DMS53 treated with DMSO at 0.1 percent for 48 hours (cell line): ENCODE measurements around the gene SEMA3E.
"Not testable (repeated sequence)": the region's sequence is repeated elsewhere in the genome, so short reads cannot be mapped to it uniquely, and the experiment has no call there.

Experiments used
- DNase-seq: peaks from one replicate; lab custom pipeline; 2025; ENCODE audit not compliant: unreplicated experiment; lab: John Stamatoyannopoulos, UW

The SEMA3E gene

GRCh38 chr7:83494683-83495082 lies 154.3 kb downstream of the SEMA3E start:
- DNase-seq: no peak

GRCh38 chr7:83492802-83493201 lies 156.1 kb downstream of the SEMA3E start:
- no peak for DNase-seq

GRCh38 chr7:83487801-83488200 lies 161.1 kb downstream of the SEMA3E start:
- no peak for DNase-seq

GRCh38 chr7:83486957-83487356 lies 162.0 kb downstream of the SEMA3E start:
- no peak for DNase-seq

GRCh38 chr7:83486536-83486935 lies 162.4 kb downstream of the SEMA3E start:
- no peak for DNase-seq

- no peak for DNase-seq
These were observed 164.1 kb downstream of the SEMA3E start for GRCh38 chr7:83484826-83485225.

GRCh38 chr7:83484266-83484665 lies 164.7 kb downstream of the SEMA3E start:
- DNase-seq: peak; percentile 36

GRCh38 chr7:83478616-83479015 lies 170.3 kb downstream of the SEMA3E start:
- DNase-seq: no peak

GRCh38 chr7:83476511-83477050 lies 172.4 kb downstream of the SEMA3E start:
- no peak for DNase-seq

GRCh38 chr7:83475420-83475819 lies 173.5 kb downstream of the SEMA3E start:
- no peak for DNase-seq

- no peak for DNase-seq
These were observed 176.6 kb downstream of the SEMA3E start for GRCh38 chr7:83472376-83472775.

GRCh38 chr7:83469491-83469890 lies 179.4 kb downstream of the SEMA3E start:
- no peak for DNase-seq

- no peak for DNase-seq
These were observed 179.9 kb downstream of the SEMA3E start for GRCh38 chr7:83469076-83469475.

- DNase-seq: peak; percentile 94
These were observed 180.6 kb downstream of the SEMA3E start for GRCh38 chr7:83468251-83468739.

- no peak for DNase-seq
These were observed 181.4 kb downstream of the SEMA3E start for GRCh38 chr7:83467493-83467892.

GRCh38 chr7:83466956-83467355 lies 182.0 kb downstream of the SEMA3E start:
- DNase-seq: no peak

GRCh38 chr7:83466187-83466923 lies 182.6 kb downstream of the SEMA3E start:
- DNase-seq: no peak

- DNase-seq: no peak
These were observed 183.3 kb downstream of the SEMA3E start for GRCh38 chr7:83465643-83466042.

GRCh38 chr7:83461820-83462219 lies 187.1 kb downstream of the SEMA3E start:
- not testable (repeated sequence) for DNase-seq

GRCh38 chr7:83459930-83460653 lies 188.8 kb downstream of the SEMA3E start:
- not testable (repeated sequence) for DNase-seq

- DNase-seq: not testable (repeated sequence)
These were observed 189.6 kb downstream of the SEMA3E start for GRCh38 chr7:83459101-83459929.
